HUES48 (cell line): ENCODE measurements around the gene RIBC1.

Experiments used
- H3K27ac ChIP-seq: one replicate; pipeline ENCODE4 v1.7.0; 2013; ENCODE audit warnings: low read depth, low read length, inconsistent platforms
- H3K27me3 ChIP-seq: 2 replicates; pipeline ENCODE4 v1.6.1; 2013; ENCODE audit warnings: mild to moderate bottlenecking, low read length; ENCODE audit not compliant: control insufficient read depth, insufficient read depth
- H3K36me3 ChIP-seq: 2 replicates; pipeline ENCODE4 v1.6.1; 2013; ENCODE audit warnings: low read length; ENCODE audit not compliant: control insufficient read depth, insufficient read depth
- H3K4me1 ChIP-seq: 2 replicates; pipeline ENCODE4 v1.6.1; 2013; ENCODE audit warnings: mild to moderate bottlenecking, low read length; ENCODE audit not compliant: control insufficient read depth, insufficient read depth
- H3K4me3 ChIP-seq: 2 replicates; pipeline ENCODE4 v1.5.1; 2013; ENCODE audit warnings: mild to moderate bottlenecking, low read depth, low read length
- H3K9ac ChIP-seq: 2 replicates; pipeline ENCODE4 v1.6.1; 2013; ENCODE audit warnings: mild to moderate bottlenecking, low read depth, low read length, moderate library complexity
- H3K9me3 ChIP-seq: 2 replicates; pipeline ENCODE4 v1.6.1; 2013; ENCODE audit warnings: low read length; ENCODE audit not compliant: control insufficient read depth, insufficient read depth

The RIBC1 gene

DNA sequence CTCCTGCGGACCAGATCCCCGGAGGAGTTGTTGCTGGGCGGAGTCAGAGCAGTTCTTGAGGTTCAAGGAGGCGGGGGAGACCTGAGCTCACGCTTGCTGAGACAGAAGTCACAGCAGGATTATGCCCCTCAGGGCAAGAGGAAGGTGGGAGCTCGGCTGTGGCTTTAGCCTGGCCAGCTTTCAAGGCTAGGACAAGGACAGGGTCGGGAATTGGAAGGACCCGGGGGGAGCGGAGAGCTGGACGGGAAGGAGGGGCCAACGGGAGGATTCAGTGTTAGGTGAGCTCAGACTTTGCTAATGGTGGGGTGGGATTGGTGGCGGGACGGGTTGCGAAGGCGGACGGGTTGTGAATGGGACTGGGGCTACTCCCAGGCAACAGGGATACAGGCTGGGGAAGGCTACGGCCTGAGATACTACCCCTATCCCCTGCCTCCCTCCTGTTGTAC lies at the start of gene RIBC1:
Gene RIBC1, plus strand, starts transcription at position 13 of the 446 bp plus-strand sequence. CDS start 3,404 bp downstream, outside the sequence.
- no peaks in the 10 kb centered on the region for H3K27me3 ChIP-seq
- H3K27ac ChIP-seq: peak within 1 kb of the TSS; percentile 99
- H3K9me3 ChIP-seq: peaks cover 12% of the 10 kb centered on the region; the same call in 1 of the 2 replicates
- peaks cover 6% of the 10 kb centered on the region for H3K4me1 ChIP-seq
- peak within 1 kb of the TSS; percentile 98 for H3K9ac ChIP-seq
- no peaks in the 10 kb centered on the region for H3K36me3 ChIP-seq
- peak within 1 kb of the TSS; percentile 97 for H3K4me3 ChIP-seq

- no peaks in the 10 kb centered on the region for H3K27me3 ChIP-seq
- no peak overlapping the region for H3K27ac ChIP-seq
- H3K36me3 ChIP-seq: peaks cover 9% of the 10 kb centered on the region
- H3K9ac ChIP-seq: no peak overlapping the region
- no peak overlapping the region for H3K4me3 ChIP-seq
- H3K4me1 ChIP-seq: no peaks in the 10 kb centered on the region
- peaks cover 12% of the 10 kb centered on the region for H3K9me3 ChIP-seq
These were observed 49.4 kb upstream of the RIBC1 start for GRCh38 chrX:53373307-53373706.

DNA sequence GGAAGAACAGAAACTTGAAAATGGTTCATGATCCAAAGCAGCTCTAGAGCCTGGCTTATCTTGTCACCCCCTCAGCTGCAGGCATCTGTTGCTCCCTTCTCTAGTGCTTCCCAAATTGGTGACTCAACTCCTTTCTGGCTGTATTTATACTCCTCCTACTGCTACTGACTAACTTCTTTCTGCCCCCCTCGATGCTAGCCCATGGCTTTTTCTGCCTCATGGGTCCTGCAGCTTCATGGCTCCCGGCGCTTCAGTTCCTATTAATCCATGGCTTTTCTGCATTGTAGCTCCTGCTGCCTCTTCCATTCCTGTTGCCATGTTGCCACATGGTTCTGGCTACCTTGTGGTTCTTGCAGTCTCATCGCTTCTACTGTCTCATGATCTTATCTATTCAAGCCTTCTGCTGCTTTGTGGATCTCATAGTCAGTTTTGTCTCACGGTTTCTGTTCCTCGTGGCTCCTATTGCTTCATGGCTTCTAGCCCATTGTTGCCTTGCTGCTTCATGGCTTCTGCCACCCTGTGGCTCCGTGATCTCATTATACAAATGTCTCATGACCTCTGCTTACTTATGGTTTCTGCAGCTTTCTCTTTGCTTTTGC lies 48.4 kb upstream of the RIBC1 start:
- Histone ChIP-seq H3K27me3 (no peaks in the 10 kb centered on the region), H3K9ac (no peak overlapping the region), H3K27ac (no peak overlapping the region), H3K4me3 (no peak overlapping the region), H3K9me3 (peaks cover 12% of the 10 kb centered on the region), H3K36me3 (peaks cover 19% of the 10 kb centered on the region), H3K4me1 (no peaks in the 10 kb centered on the region)

DNA sequence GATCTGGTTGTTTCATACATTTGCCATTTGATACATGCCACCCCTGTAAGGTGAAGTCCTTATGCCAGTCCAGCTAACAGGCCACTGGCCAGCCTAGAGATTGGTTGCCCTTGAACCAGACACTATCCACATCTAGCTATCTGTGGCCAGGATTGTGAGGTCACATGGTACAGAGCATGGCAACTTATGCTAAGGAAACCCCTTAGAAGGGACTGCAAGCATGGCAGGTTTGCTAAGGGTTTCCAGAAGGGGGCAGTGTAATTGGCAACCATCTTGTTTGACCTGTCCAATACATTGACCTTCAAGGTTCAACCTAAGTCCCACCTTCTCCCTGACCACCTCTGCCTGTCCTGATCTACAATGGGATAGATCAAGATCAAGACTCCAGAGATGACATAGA lies 47.8 kb upstream of the RIBC1 start:
- Histone ChIP-seq H3K4me1 (no peaks in the 10 kb centered on the region), H3K4me3 (no peak overlapping the region), H3K27me3 (no peaks in the 10 kb centered on the region), H3K9ac (no peak overlapping the region), H3K27ac (no peak overlapping the region), H3K9me3 (peaks cover 11% of the 10 kb centered on the region), H3K36me3 (peaks cover 25% of the 10 kb centered on the region)

DNA sequence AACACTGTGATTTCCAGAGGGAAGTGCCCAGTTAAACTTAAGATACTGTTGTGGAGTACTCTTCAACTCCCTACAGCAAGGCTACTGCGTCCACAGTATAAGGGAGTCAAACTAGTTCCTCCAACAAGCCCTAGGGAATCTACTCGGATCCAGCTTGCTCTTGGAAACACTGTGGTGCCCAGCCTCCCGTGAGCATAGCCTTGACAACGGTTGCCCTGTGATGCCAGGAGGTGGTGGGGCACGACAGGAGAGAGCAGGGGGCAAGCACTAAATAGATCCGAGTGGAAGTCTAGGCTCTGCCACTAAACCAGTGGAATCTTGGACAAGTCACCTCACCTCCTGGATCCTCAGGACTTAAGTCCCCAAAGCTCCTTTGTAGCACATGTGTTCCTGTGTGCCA lies 45.8 kb upstream of the RIBC1 start:
- Histone ChIP-seq H3K9ac (no peak overlapping the region), H3K36me3 (peaks cover 45% of the 10 kb centered on the region), H3K4me1 (no peaks in the 10 kb centered on the region), H3K27me3 (no peaks in the 10 kb centered on the region), H3K27ac (no peak overlapping the region), H3K9me3 (peaks cover 19% of the 10 kb centered on the region), H3K4me3 (no peak overlapping the region)

GRCh38 chrX:53377464-53377863 lies 45.2 kb upstream of the RIBC1 start:
- Histone ChIP-seq H3K4me1 (no peaks in the 10 kb centered on the region), H3K9ac (no peak overlapping the region), H3K27me3 (no peaks in the 10 kb centered on the region), H3K4me3 (no peak overlapping the region), H3K9me3 (peaks cover 19% of the 10 kb centered on the region), H3K27ac (no peak overlapping the region), H3K36me3 (peaks cover 51% of the 10 kb centered on the region)

DNA sequence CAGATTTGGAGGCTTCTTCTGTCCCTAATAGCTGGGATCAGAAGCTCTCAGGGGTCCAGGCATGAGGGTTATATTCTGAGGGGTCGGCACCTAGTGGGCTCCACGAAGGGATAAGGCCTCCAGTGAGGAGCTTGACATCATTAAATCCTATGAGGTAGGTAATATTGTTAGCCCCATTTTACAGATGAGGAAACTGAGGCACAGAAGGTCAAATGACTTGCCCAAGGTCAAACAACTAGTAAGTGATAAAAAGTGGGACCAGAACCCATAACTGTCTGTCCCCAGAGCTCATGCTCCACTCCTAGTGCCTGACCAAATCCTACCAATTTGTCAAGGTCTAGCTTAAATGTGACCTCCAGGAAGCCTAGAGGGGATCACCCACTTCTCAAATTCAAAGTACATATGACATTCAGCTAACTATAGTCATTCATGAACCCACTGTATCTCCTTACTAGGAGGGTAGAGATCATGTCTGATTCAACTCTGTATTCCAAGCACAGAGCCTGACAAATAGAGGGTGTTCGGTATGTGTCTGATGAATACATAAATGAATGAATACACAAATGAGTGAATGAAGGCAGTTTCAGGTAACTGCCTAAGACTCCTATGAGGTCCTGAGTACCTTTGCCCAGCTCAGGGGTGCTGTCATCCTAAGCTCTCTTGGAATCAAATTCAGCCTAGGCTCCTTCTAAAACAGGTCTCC lies 43.5 kb upstream of the RIBC1 start:
- Histone ChIP-seq H3K4me1 (no peaks in the 10 kb centered on the region), H3K36me3 (peaks cover 68% of the 10 kb centered on the region), H3K27me3 (no peaks in the 10 kb centered on the region), H3K9me3 (peaks cover 31% of the 10 kb centered on the region), H3K27ac (no peak overlapping the region), H3K9ac (no peak overlapping the region), H3K4me3 (no peak overlapping the region)

GRCh38 chrX:53379747-53380146 lies 42.9 kb upstream of the RIBC1 start:
- Histone ChIP-seq H3K27me3 (no peaks in the 10 kb centered on the region), H3K9ac (no peak overlapping the region), H3K27ac (no peak overlapping the region), H3K4me1 (no peaks in the 10 kb centered on the region), H3K9me3 (peaks cover 33% of the 10 kb centered on the region), H3K4me3 (no peak overlapping the region), H3K36me3 (peaks cover 72% of the 10 kb centered on the region)

GRCh38 chrX:53383376-53384076 lies 39.1 kb upstream of the RIBC1 start:
- no peak overlapping the region for H3K4me3 ChIP-seq
- H3K36me3 ChIP-seq: peaks cover 80% of the 10 kb centered on the region
- no peak overlapping the region for H3K27ac ChIP-seq
- no peak overlapping the region for H3K9ac ChIP-seq
- H3K9me3 ChIP-seq: peaks cover 30% of the 10 kb centered on the region
- H3K4me1 ChIP-seq: no peaks in the 10 kb centered on the region
- H3K27me3 ChIP-seq: no peaks in the 10 kb centered on the region

DNA sequence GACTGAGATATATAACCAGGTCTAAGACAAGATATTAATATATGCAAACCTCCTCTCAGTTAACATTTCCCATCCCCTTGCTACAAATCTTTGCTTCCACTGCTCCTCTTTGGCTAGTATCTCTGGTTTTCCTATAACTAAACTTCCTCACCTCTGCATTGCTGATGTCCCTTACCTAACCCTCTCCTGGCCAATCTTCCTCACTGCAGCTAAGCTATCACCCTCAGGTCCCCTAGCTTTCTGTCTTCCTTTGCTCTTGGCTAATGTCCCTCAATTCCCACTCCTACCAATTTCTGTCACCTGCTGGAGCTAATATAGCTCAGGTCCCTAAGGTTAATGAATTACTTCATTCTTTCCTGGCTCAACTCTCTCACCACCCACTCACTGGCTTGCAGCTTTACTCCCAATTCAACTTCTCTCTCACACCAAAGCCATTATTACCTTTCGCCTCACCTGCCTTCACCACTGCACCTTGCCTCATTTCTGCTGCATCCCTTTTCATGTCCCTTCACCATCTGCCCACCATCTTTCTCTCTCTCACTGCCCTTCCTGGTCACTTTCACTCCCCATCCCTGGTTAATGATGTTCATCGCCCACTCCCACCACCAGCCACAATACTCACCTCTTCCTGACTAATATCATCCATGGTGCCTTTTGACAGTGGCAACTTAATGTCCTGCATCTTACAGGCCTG lies 26.9 kb upstream of the RIBC1 start:
- Histone ChIP-seq H3K4me1 (peaks cover 11% of the 10 kb centered on the region), H3K27me3 (no peaks in the 10 kb centered on the region), H3K4me3 (no peak overlapping the region), H3K9me3 (peaks cover 11% of the 10 kb centered on the region), H3K9ac (no peak overlapping the region), H3K27ac (no peak overlapping the region), H3K36me3 (peaks cover 80% of the 10 kb centered on the region)
